ENCODE results near the gene PEAR1.

PEAR1 gene

DNA sequence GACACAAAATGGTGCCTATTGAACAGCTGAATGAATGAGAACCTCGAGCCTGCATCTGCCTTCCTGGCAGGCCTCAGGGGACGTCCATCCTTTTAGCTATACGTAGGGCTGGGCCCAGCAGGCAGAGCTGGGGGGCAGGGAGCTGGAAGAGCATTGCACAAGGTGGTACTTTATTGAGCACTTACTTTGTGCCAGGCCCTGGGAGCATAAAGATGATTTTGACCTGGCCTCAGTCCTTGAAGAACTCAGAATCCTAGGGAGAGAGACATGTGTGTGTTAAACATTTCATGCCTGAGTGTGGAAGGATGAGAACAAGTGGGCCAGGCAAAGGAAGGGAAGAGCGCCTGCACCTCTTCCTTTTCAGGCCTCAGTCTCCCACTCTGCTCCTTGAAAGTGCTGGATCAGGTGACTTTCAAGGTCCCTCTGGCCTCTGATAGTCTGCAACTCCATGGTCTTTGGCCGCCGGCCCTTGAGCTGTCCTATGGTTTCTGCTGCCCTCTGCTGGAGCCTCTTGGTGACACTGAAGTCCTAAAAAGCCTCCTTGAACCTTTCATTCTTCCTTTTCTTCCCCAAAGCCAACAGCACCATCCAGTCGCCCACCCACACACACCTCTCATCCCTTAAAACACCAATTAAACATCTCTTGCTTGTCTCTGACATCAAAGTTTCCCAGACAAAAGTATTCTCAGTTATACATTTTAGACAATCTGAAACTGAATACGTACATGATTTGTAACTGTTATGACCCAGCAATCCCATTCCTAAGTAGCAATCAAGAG, 3.5 kb upstream of the PEAR1 start:
- Histone ChIP-seq H2AFZ (ENCODE audit: low read depth, low read length) (no peak overlapping the region), H3K9me3 (ENCODE audit: insufficient read depth, low read length, severe bottlenecking) (no peaks in the 10 kb centered on the region), H3K4me3 (ENCODE audit: low read depth in 1 of 2, low read length in 2 of 2) (no peak overlapping the region), H3K36me3 (ENCODE audit: insufficient read depth, low read length) (no peaks in the 10 kb centered on the region), H3K27ac (ENCODE audit: low read length) (no peak overlapping the region), H3K79me2 (ENCODE audit: insufficient read depth, low read length) (no peaks in the 10 kb centered on the region), H4K20me1 (ENCODE audit: insufficient read depth, low read length) (peaks cover 3% of the 10 kb centered on the region), H3K4me1 (ENCODE audit: insufficient read depth, low read length) (peaks cover 3% of the 10 kb centered on the region; the same call in 1 of the 2 replicates), H3K27me3 (ENCODE audit: insufficient read depth, low read length, poor library complexity) (peaks cover 14% of the 10 kb centered on the region), H3K4me2 (ENCODE audit: insufficient read depth, low read length) (no peak overlapping the region), H3K9ac (ENCODE audit: low read depth, low read length) (no peak overlapping the region)
- DNase-seq (peak; percentile 56), ATAC-seq (ENCODE audit: insufficient read depth, low read depth) (peak; percentile 59; the same call in 2 of the 3 replicates)
- TF ChIP-seq CTCF (IDR thresholded peaks at IDR 0.05; ENCODE audit: borderline replicate concordance, extremely low read depth, low read length, poor library complexity, severe bottlenecking) = peak; percentile 84
- TF ChIP-seq EZH2 (IDR thresholded peaks at IDR 0.05; ENCODE audit: borderline replicate concordance, low read depth, low read length, severe bottlenecking) = no peak

DNA sequence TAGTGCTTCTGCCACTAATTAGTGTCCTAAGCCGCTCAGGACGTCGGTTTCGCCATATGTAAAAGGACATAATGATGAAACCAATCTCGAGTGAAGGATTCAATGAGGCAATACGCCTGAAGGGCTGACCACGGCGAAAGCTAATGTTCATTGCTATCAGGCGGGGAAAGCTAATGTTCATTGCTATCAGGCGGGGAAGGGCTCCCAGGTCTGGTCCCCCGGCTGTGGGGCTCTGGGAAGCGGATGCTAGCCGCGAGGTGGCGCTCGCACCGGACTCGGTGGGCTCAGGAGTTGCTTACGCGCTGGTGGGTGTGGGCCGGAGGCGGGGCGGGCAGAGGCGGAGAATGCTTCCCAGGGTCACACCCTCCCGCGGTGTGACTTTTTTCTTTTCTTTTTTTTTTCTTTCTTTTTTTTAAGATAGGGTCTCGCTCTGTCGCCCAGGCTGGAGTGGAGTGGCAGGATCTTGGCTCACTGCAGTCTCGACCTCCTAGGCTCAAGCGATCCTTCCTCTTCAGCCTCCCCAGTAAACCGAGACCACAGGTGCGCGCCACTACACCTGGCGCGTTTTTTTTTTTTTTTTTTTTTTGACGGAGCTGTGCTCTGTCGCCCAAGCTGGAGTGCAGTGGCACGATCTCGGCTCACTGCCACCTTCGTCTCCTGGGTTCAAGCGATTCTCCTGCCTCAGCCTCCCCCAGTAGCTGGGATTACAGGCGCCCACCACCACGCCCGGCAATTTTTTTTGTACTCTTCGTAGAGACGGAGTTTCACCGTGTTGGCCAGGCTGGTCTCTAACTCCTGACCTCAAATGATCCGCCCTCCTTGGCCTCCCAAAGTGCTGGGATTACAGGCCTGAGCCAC, 1.1 kb upstream of the PEAR1 start:
- peaks cover 3% of the 10 kb centered on the region; the same call in 1 of the 2 replicates for H3K4me1 ChIP-seq (ENCODE audit: insufficient read depth, low read length)
- no peaks in the 10 kb centered on the region for H3K27me3 ChIP-seq (ENCODE audit: insufficient read depth, low read length, poor library complexity)
- H3K9me3 ChIP-seq (ENCODE audit: insufficient read depth, low read length, severe bottlenecking) = no peaks in the 10 kb centered on the region
- H3K36me3 ChIP-seq (ENCODE audit: insufficient read depth, low read length) = no peaks in the 10 kb centered on the region
- H3K79me2 ChIP-seq (ENCODE audit: insufficient read depth, low read length) = no peaks in the 10 kb centered on the region
- peak; percentile 72 for DNase-seq
- no peak overlapping the region for H3K9ac ChIP-seq (ENCODE audit: low read depth, low read length)
- H3K4me3 ChIP-seq (ENCODE audit: low read depth in 1 of 2, low read length in 2 of 2) = no peak overlapping the region
- H3K27ac ChIP-seq (ENCODE audit: low read length) = no peak overlapping the region
- no peak overlapping the region for H3K4me2 ChIP-seq (ENCODE audit: insufficient read depth, low read length)
- H2AFZ ChIP-seq (ENCODE audit: low read depth, low read length) = no peak overlapping the region
- peak; percentile 90 for ATAC-seq (ENCODE audit: insufficient read depth, low read depth)
- TF ChIP-seq EZH2 (IDR thresholded peaks at IDR 0.05; ENCODE audit: borderline replicate concordance, low read depth, low read length, severe bottlenecking) (no peak), CTCF (IDR thresholded peaks at IDR 0.05; ENCODE audit: borderline replicate concordance, extremely low read depth, low read length, poor library complexity, severe bottlenecking) (peak; percentile 63)
- no peaks in the 10 kb centered on the region; the same call in 1 of the 2 replicates for H4K20me1 ChIP-seq (ENCODE audit: insufficient read depth, low read length)

DNA sequence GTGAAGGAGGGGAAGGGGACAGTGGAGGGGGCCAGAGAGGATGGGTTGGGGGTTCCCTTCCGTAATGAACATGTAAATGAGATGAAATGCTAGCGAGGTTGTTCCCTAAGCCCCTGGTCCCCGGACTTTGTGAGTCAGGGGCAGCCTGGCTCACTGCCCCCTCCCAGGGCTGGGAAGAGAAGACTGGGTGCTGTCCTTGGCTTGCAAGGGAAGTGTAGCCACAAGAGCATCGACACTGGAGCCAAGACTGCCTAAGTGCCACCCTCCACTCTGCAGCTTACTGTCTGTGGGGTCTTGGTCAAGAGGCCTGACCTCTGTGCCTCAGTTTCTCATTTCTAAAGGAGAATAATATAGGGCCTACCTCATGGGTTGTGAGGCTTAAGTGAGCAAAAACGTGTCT, 483 bp downstream of the PEAR1 start:
- H3K27me3 ChIP-seq (ENCODE audit: insufficient read depth, low read length, poor library complexity) = no peaks in the 10 kb centered on the region
- H3K4me3 ChIP-seq (ENCODE audit: low read depth in 1 of 2, low read length in 2 of 2) = no peak overlapping the region
- no peaks in the 10 kb centered on the region for H3K79me2 ChIP-seq (ENCODE audit: insufficient read depth, low read length)
- H2AFZ ChIP-seq (ENCODE audit: low read depth, low read length) = no peak overlapping the region
- DNase-seq (no peak), ATAC-seq (ENCODE audit: insufficient read depth, low read depth) (no peak)
- no peaks in the 10 kb centered on the region for H3K36me3 ChIP-seq (ENCODE audit: insufficient read depth, low read length)
- H3K4me1 ChIP-seq (ENCODE audit: insufficient read depth, low read length) = peaks cover 3% of the 10 kb centered on the region; the same call in 1 of the 2 replicates
- H4K20me1 ChIP-seq (ENCODE audit: insufficient read depth, low read length) = no peaks in the 10 kb centered on the region; the same call in 1 of the 2 replicates
- H3K27ac ChIP-seq (ENCODE audit: low read length) = no peak overlapping the region
- H3K9ac ChIP-seq (ENCODE audit: low read depth, low read length) = no peak overlapping the region
- no peaks in the 10 kb centered on the region for H3K9me3 ChIP-seq (ENCODE audit: insufficient read depth, low read length, severe bottlenecking)
- no peak overlapping the region for H3K4me2 ChIP-seq (ENCODE audit: insufficient read depth, low read length)
- TF ChIP-seq EZH2 (IDR thresholded peaks at IDR 0.05; ENCODE audit: borderline replicate concordance, low read depth, low read length, severe bottlenecking) (no peak), CTCF (IDR thresholded peaks at IDR 0.05; ENCODE audit: borderline replicate concordance, extremely low read depth, low read length, poor library complexity, severe bottlenecking) (no peak)
